ENCODE results near the gene ITPRID2.

The ITPRID2 gene

GRCh38 chr2:181970160-181970794 is 78.7 kb downstream of the ITPRID2 start:
- ATAC-seq (ENCODE audit: low read depth), result no peak
- Histone ChIP-seq H3K27ac (ENCODE audit: poor library complexity, severe bottlenecking) (no peak overlapping the region), H3K4me1 (ENCODE audit: insufficient read depth, poor library complexity, severe bottlenecking) (peaks cover 9% of the 10 kb centered on the region), H3K27me3 (ENCODE audit: insufficient read depth, poor library complexity, severe bottlenecking) (no peaks in the 10 kb centered on the region), H3K9me3 (ENCODE audit: severe bottlenecking) (no peaks in the 10 kb centered on the region), H3K36me3 (ENCODE audit: low read depth) (no peaks in the 10 kb centered on the region), H3K4me3 (ENCODE audit: severe bottlenecking) (no peak overlapping the region)
- DNase-seq (ENCODE audit: low spot score), result no peak
- no peak for TF ChIP-seq CTCF (IDR thresholded peaks at IDR 0.05; ENCODE audit: poor library complexity, severe bottlenecking)

GRCh38 chr2:181971032-181971431 is 79.5 kb downstream of the ITPRID2 start:
- Histone ChIP-seq H3K9me3 (ENCODE audit: severe bottlenecking) (no peaks in the 10 kb centered on the region), H3K4me3 (ENCODE audit: severe bottlenecking) (no peak overlapping the region), H3K36me3 (ENCODE audit: low read depth) (no peaks in the 10 kb centered on the region), H3K27ac (ENCODE audit: poor library complexity, severe bottlenecking) (no peak overlapping the region), H3K4me1 (ENCODE audit: insufficient read depth, poor library complexity, severe bottlenecking) (peaks cover 9% of the 10 kb centered on the region), H3K27me3 (ENCODE audit: insufficient read depth, poor library complexity, severe bottlenecking) (no peaks in the 10 kb centered on the region)
- TF ChIP-seq CTCF (IDR thresholded peaks at IDR 0.05; ENCODE audit: poor library complexity, severe bottlenecking), result no peak
- no peak for ATAC-seq (ENCODE audit: low read depth)
- no peak for DNase-seq (ENCODE audit: low spot score)

- Histone ChIP-seq H3K4me3 (ENCODE audit: severe bottlenecking) (no peak overlapping the region), H3K9me3 (ENCODE audit: severe bottlenecking) (no peaks in the 10 kb centered on the region), H3K4me1 (ENCODE audit: insufficient read depth, poor library complexity, severe bottlenecking) (peaks cover 14% of the 10 kb centered on the region), H3K27me3 (ENCODE audit: insufficient read depth, poor library complexity, severe bottlenecking) (no peaks in the 10 kb centered on the region), H3K36me3 (ENCODE audit: low read depth) (no peaks in the 10 kb centered on the region), H3K27ac (ENCODE audit: poor library complexity, severe bottlenecking) (peak overlapping the region; percentile 22)
- TF ChIP-seq CTCF (IDR thresholded peaks at IDR 0.05; ENCODE audit: poor library complexity, severe bottlenecking), result no peak
- ATAC-seq (ENCODE audit: low read depth) (peak; percentile 29; the same call in 1 of the 3 replicates), DNase-seq (ENCODE audit: low spot score) (no peak)
Observed at GRCh38 chr2:181972431-181973170, 81.1 kb downstream of the ITPRID2 start.

- no peak for TF ChIP-seq CTCF (IDR thresholded peaks at IDR 0.05; ENCODE audit: poor library complexity, severe bottlenecking)
- Histone ChIP-seq H3K4me3 (ENCODE audit: severe bottlenecking) (no peak overlapping the region), H3K4me1 (ENCODE audit: insufficient read depth, poor library complexity, severe bottlenecking) (peaks cover 19% of the 10 kb centered on the region), H3K27me3 (ENCODE audit: insufficient read depth, poor library complexity, severe bottlenecking) (no peaks in the 10 kb centered on the region), H3K36me3 (ENCODE audit: low read depth) (no peaks in the 10 kb centered on the region), H3K9me3 (ENCODE audit: severe bottlenecking) (no peaks in the 10 kb centered on the region), H3K27ac (ENCODE audit: poor library complexity, severe bottlenecking) (peak overlapping the region; percentile 22)
- peak; percentile 14; the same call in 1 of the 3 replicates for ATAC-seq (ENCODE audit: low read depth)
- DNase-seq (ENCODE audit: low spot score), result no peak
Observed at GRCh38 chr2:181973171-181973783, 81.7 kb downstream of the ITPRID2 start.

Measured in RWPE2 (cell line).